Measurements from ENCODE around the gene AGTRAP. TPM values are rescaled to one million over a fixed set of nuclear protein-coding genes. Genes with fewer than 3 reads are reported as not detected.

The AGTRAP gene
- total RNA-seq, 6 experiments from 2014 or later: 31.4 to 41.4 (median 33.6) TPM

DNA sequence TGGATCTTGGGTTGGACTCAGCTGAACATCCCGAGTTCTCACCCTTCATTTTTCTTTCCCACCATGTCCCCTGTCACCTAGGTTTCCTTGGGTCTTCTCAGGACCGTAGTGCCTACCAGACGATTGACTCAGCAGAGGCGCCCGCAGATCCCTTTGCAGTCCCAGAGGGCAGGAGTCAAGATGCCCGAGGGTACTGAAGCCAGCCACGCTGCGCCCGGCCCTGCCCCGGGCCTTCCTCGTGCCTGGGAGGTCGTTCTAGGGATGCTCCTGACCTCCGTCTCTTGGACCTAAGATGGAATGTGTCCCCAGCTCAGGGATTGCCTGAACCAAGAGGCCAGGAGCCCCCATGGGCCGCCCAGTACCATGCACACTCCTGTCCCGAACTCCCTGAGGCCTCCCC lies 14.1 kb downstream of the AGTRAP start:
- Mint-ChIP-seq H3K4me3 (no peak overlapping the region), H3K27me3 (ENCODE audit: insufficient read depth) (peaks cover 21% of the 10 kb centered on the region), H3K4me1 (ENCODE audit: low read depth) (peaks cover 19% of the 10 kb centered on the region), H3K27ac (no peak overlapping the region), H3K9me3 (no peaks in the 10 kb centered on the region), H3K36me3 (ENCODE audit: low read depth) (no peaks in the 10 kb centered on the region)
- TF ChIP-seq, protein P1, sequence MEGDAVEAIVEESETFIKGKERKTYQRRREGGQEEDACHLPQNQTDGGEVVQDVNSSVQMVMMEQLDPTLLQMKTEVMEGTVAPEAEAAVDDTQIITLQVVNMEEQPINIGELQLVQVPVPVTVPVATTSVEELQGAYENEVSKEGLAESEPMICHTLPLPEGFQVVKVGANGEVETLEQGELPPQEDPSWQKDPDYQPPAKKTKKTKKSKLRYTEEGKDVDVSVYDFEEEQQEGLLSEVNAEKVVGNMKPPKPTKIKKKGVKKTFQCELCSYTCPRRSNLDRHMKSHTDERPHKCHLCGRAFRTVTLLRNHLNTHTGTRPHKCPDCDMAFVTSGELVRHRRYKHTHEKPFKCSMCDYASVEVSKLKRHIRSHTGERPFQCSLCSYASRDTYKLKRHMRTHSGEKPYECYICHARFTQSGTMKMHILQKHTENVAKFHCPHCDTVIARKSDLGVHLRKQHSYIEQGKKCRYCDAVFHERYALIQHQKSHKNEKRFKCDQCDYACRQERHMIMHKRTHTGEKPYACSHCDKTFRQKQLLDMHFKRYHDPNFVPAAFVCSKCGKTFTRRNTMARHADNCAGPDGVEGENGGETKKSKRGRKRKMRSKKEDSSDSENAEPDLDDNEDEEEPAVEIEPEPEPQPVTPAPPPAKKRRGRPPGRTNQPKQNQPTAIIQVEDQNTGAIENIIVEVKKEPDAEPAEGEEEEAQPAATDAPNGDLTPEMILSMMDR (IDR thresholded peaks at IDR 0.05): no peak
- DNase-seq: no peak

DNA sequence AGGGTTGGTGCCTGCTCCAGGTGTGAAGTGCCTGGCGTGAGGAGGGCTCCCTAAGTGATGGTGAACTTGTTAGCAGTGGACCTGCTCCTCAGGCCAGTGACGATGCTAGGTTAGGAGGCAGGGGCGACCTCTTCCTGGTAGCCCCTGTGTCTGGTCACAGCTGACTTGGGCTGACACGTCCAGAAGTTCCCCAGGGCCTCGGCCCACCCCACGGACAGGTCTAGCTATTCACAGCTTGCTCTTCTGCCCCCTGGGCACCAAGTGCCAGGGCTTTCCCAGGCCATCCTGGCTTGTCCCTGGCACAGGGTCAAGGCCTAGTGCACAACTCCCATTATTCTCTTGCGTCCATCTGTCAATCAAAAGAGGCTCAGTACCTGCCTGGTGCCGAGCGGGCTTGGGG lies 15.2 kb downstream of the AGTRAP start:
- H3K36me3 Mint-ChIP-seq (ENCODE audit: low read depth): no peaks in the 10 kb centered on the region
- no peak overlapping the region for H3K4me3 Mint-ChIP-seq
- DNase-seq: no peak
- peaks cover 14% of the 10 kb centered on the region for H3K4me1 Mint-ChIP-seq (ENCODE audit: low read depth)
- peaks cover 28% of the 10 kb centered on the region for H3K27me3 Mint-ChIP-seq (ENCODE audit: insufficient read depth)
- TF ChIP-seq, protein P1 (IDR thresholded peaks at IDR 0.05): no peak
- no peaks in the 10 kb centered on the region for H3K9me3 Mint-ChIP-seq
- no peak overlapping the region for H3K27ac Mint-ChIP-seq

DNA sequence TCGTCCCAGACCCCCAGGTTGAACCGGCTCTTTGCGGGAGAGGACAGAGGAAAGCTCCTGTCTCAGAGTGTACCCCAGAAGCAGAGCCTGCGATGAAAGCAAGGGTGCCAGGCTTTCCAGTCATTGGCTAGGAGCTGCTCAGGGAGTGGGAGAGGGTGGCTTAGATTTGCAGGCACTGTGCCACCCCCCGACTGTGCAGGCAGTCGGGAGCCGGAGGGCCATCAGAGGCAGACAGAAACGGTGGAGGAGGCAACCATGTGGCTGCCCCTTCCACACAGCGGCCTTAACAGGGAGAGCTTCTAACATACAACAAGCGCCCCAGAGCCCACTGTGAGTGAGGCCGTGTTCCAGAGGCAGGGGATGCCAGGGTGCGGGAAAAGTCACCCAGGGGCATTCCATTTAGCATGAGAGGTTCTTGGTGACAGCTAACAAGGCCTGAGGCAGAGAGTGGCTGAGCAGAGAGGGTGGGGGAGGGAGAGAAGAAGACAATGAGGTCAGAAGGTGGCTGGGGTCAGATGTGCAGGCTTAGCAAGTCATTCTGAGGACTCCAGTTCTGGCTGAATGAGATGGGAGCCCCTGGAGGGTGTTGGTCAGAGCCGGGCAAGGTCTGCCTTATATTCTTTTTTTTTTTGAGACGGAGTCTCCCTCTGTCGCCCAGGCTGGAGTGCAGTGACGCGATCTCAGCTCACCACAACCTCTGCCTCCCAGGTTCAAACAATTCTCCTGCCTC lies 16.6 kb downstream of the AGTRAP start:
- DNase-seq: no peak
- TF ChIP-seq, protein P1 (IDR thresholded peaks at IDR 0.05): no peak

DNA sequence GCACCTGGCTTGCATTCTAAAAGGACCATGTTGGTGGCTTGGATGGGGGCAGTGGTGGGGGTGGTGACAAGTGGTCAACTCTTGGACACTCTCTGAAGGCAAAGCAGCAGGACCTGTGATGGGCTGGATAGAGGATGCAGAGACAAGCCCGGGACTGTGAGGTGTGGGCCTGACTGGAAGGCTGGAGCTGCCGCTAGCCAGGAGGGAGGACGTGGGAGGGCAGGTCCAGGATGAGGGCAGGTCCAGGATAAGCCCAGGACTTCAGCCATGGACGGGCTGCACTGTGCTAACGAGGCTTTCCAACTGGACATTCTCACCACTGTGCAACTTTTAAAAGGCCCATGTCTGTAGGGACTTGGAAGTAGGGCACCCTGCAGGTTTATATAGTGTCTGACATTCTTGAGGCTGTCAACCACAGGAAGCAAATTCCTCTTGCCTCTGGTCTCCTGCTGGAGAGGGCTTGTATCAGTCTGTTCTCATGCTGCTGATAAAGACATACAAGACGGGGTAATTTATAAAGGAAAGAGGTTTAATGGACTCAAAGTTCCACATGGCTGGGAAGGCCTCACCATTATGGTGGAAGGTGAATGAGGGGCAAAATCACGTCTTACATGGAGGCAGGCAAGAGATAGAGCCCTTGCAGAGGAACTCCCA lies 17.7 kb downstream of the AGTRAP start:
- H3K27ac Mint-ChIP-seq: no peak overlapping the region
- H3K4me1 Mint-ChIP-seq (ENCODE audit: low read depth): peaks cover 7% of the 10 kb centered on the region; the same call in 1 of the 2 replicates

More for the DNA sequence above, 16.6 kb downstream of the AGTRAP start:
- H3K27me3 Mint-ChIP-seq (ENCODE audit: insufficient read depth): peaks cover 40% of the 10 kb centered on the region
- peaks cover 7% of the 10 kb centered on the region; the same call in 1 of the 2 replicates for H3K4me1 Mint-ChIP-seq (ENCODE audit: low read depth)
- H3K4me3 Mint-ChIP-seq: no peak overlapping the region
- H3K27ac Mint-ChIP-seq: no peak overlapping the region
- H3K9me3 Mint-ChIP-seq: no peaks in the 10 kb centered on the region
- H3K36me3 Mint-ChIP-seq (ENCODE audit: low read depth): no peaks in the 10 kb centered on the region

DNA sequence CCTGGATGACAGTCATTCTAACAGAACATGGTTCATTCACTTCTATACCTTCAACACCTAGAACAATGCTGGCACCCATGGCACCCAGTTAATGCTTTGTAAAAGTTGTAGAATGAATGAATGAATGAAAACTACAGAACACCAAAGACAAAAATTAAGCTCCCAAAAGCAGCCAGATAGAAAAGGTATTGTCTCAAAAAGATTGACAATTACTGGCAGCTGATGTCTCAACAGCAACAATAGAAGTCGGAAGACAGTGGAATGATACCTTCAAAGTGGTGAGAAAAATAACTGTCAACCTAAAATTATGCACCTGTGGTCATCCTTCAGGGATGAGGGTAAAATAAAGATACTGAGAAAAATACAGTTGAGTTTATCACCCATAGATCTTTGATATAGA lies 21.1 kb downstream of the AGTRAP start:
- H3K4me3 Mint-ChIP-seq: no peak overlapping the region
- H3K27ac Mint-ChIP-seq: no peak overlapping the region
- no peak for DNase-seq
- no peaks in the 10 kb centered on the region for H3K36me3 Mint-ChIP-seq (ENCODE audit: low read depth)
- H3K9me3 Mint-ChIP-seq: no peaks in the 10 kb centered on the region
- peaks cover 7% of the 10 kb centered on the region; the same call in 1 of the 2 replicates for H3K4me1 Mint-ChIP-seq (ENCODE audit: low read depth)
- TF ChIP-seq, protein P1 (IDR thresholded peaks at IDR 0.05): no peak
- peaks cover 56% of the 10 kb centered on the region for H3K27me3 Mint-ChIP-seq (ENCODE audit: insufficient read depth)

More for the DNA sequence above, 17.7 kb downstream of the AGTRAP start:
- H3K4me3 Mint-ChIP-seq: no peak overlapping the region
- DNase-seq: peak; percentile 16
- TF ChIP-seq, protein P1 (IDR thresholded peaks at IDR 0.05): no peak
- H3K27me3 Mint-ChIP-seq (ENCODE audit: insufficient read depth): peaks cover 42% of the 10 kb centered on the region
- no peaks in the 10 kb centered on the region for H3K36me3 Mint-ChIP-seq (ENCODE audit: low read depth)
- no peaks in the 10 kb centered on the region for H3K9me3 Mint-ChIP-seq
